K562 (cell line): ENCODE data around the gene PRR29. TPM values are rescaled to one million over a fixed set of nuclear protein-coding genes. Genes with fewer than 3 reads are reported as not detected.

Source experiments
- DNMT1 ChIP-seq: fragments of 450-650 bp; IDR thresholded peaks from 2 replicates; pipeline ENCODE4 v1.6.1; 2016; ENCODE audit warnings: antibody characterized with exemption, mild to moderate bottlenecking
- MAZ ChIP-seq, 2 experiments: fragments of 450-650 bp in 1 of 2; sonication (generic) in 1 of 2; formaldehyde crosslinking; IDR thresholded peaks in 1 of 2; conservative IDR thresholded peaks in 1 of 2; 2 replicates each; pipeline versions ENCODE4 v1.4.0 to v1.5.0; 2020; ENCODE audit warnings: mild to moderate bottlenecking in 1 of 2, missing genetic modification reagents in 1 of 2
- MGA ChIP-seq: fragments of 450-650 bp; IDR thresholded peaks from 2 replicates; pipeline ENCODE4 v1.6.1; 2016; ENCODE audit warnings: mild to moderate bottlenecking, moderate library complexity
- ZNF175 ChIP-seq: fragments of 200-800 bp; sonication (Bioruptor generic); IDR thresholded peaks from 2 replicates; pipeline ENCODE4 v1.6.1; 2016; ENCODE audit warnings: low read depth, mild to moderate bottlenecking, missing genetic modification characterization, missing compliant biosample characterization
- polyA plus RNA-seq, 8 experiments: library from polyadenylated mRNA; depleted of rRNA in 4 of 8; stranded (reverse) in 5 of 8; unstranded in 3 of 8; fragments of >200 nt; fragmentation: Nextera tagmentation in 2 of 8; fragmentation: Illumina TruSeq in 1 of 8; extraction: Ambion mirVana in 2 of 8; extraction: Trizol in 1 of 8; gene quantifications; 2 replicates each; pipeline versions ENCODE4 v1.2.1 to v1.2.3, GENCODE V29; 2011 to 2014; ENCODE audit warnings: inconsistent platforms in 1 of 8, missing spikeins in 1 of 8
- total RNA-seq, 7 experiments: library from RNA; depleted of rRNA in 6 of 7; stranded (reverse); fragments of >200 nt in 6 of 7; fragmentation: Illumina TruSeq in 2 of 7; extraction: Trizol in 2 of 7; gene quantifications; 2 replicates each; pipeline versions ENCODE4 v1.2.1 to v1.2.3, GENCODE V29; 2011 to 2021; ENCODE audit warnings: low replicate concordance in 1 of 7
- TF ChIP-seq, protein P1 (sequence below), 3 experiments: fragments of 200-800 bp in 1 of 3; fragments of 250-450 bp in 1 of 3; fragments of 450-650 bp in 1 of 3; sonication (Bioruptor Pico) in 1 of 3; sonication (Bioruptor generic) in 1 of 3; formaldehyde crosslinking in 1 of 3; IDR thresholded peaks; 2 replicates each; pipeline versions ENCODE4 v1.6.1 to v1.8.0; 2016 to 2022; ENCODE audit warnings: mild to moderate bottlenecking in 2 of 3, missing genetic modification characterization in 2 of 3, missing compliant biosample characterization in 1 of 3, moderate library complexity in 1 of 3

The PRR29 gene
- total and polyA plus RNA-seq, 9 of the 15 experiments (the other 6 are each of a cell fraction or from before 2014, with no cell fraction given) = 0.08 to 0.58 (median 0.15) TPM; not detected in 5

- peak; percentile 88 for TF ChIP-seq MGA
- TF ChIP-seq DNMT1 = no peak
- peak; percentile 51; the same call in 1 of the 2 replicates for TF ChIP-seq ZNF175
- TF ChIP-seq MAZ (CRISPR knock-in tag; conservative IDR thresholded peaks at IDR 0.05 in 1 of 2, IDR thresholded peaks at IDR 0.05 in 1 of 2) = peak; percentile 89 to 91
- TF ChIP-seq, protein P1, sequence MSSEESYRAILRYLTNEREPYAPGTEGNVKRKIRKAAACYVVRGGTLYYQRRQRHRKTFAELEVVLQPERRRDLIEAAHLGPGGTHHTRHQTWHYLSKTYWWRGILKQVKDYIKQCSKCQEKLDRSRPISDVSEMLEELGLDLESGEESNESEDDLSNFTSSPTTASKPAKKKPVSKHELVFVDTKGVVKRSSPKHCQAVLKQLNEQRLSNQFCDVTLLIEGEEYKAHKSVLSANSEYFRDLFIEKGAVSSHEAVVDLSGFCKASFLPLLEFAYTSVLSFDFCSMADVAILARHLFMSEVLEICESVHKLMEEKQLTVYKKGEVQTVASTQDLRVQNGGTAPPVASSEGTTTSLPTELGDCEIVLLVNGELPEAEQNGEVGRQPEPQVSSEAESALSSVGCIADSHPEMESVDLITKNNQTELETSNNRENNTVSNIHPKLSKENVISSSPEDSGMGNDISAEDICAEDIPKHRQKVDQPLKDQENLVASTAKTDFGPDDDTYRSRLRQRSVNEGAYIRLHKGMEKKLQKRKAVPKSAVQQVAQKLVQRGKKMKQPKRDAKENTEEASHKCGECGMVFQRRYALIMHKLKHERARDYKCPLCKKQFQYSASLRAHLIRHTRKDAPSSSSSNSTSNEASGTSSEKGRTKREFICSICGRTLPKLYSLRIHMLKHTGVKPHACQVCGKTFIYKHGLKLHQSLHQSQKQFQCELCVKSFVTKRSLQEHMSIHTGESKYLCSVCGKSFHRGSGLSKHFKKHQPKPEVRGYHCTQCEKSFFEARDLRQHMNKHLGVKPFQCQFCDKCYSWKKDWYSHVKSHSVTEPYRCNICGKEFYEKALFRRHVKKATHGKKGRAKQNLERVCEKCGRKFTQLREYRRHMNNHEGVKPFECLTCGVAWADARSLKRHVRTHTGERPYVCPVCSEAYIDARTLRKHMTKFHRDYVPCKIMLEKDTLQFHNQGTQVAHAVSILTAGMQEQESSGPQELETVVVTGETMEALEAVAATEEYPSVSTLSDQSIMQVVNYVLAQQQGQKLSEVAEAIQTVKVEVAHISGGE (CRISPR knock-in tag; IDR thresholded peaks at IDR 0.05) = peak in 1 of 3 experiments; percentile 30; a peak in 1 of 6 replicates
Observed at GRCh38 chr17:64006361-64007088, 8.4 kb downstream of the PRR29 start (continued).
